Measurements from ENCODE around the gene ALPG.
"Not testable (repeated sequence)": the region's sequence is repeated elsewhere in the genome, so short reads cannot be mapped to it uniquely, and the experiment has no call there.

The ALPG gene

DNA sequence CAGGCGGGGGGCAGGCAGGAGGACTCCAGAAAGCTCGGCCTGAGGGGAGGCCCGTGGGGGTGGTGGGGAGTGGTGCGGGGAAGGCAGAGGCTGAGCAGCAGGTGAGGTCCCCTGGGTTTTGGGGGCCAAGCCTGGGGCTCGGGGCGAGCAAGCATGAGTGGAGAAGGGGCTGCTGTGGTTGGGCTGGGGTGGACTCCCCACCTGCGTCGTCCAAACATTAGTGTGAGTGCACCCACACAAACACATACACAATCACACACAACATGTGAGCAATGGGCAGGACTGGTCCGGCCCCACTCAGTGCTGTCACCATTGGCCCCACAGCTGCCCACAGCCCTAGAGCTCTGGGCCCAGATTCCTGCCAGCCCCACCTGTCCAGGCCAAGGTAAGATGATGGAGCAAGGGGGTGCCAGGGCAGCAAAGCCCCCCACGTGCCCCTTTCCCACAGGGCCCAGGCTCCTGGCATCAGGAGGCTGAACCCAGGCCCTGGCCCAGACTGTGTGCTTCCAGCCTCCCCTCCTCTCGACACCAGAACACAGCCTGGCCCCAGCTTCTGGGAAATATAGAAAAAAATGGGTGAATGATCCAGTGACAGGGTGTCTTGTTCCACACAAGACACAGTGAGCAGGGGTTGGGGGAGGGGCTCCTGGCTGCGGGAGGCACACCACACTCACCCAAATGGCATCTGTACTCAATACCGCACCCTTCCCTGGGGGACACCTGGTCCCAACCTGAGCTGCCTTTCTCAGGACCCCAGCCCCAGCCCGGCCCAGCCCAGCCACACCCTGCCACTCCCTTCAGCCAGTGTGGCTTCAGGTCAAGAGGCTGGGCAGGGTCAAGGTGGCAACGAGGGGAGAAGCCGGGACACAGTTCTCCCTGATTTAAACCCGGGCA, 28.6 kb upstream of the ALPG start:
- TF ChIP-seq, protein P1, sequence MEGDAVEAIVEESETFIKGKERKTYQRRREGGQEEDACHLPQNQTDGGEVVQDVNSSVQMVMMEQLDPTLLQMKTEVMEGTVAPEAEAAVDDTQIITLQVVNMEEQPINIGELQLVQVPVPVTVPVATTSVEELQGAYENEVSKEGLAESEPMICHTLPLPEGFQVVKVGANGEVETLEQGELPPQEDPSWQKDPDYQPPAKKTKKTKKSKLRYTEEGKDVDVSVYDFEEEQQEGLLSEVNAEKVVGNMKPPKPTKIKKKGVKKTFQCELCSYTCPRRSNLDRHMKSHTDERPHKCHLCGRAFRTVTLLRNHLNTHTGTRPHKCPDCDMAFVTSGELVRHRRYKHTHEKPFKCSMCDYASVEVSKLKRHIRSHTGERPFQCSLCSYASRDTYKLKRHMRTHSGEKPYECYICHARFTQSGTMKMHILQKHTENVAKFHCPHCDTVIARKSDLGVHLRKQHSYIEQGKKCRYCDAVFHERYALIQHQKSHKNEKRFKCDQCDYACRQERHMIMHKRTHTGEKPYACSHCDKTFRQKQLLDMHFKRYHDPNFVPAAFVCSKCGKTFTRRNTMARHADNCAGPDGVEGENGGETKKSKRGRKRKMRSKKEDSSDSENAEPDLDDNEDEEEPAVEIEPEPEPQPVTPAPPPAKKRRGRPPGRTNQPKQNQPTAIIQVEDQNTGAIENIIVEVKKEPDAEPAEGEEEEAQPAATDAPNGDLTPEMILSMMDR (IDR thresholded peaks at IDR 0.05; ENCODE audit: control extremely low read depth, extremely low read depth, low read depth, missing control alignments) = no peak
- DNase-seq (ENCODE audit: extremely low spot score) = no peak
- ChIA-PET POLR2A (no interaction called here), CTCF (interaction anchor here (1.3 kb wide), 1 partner anchor 37 kb away, joined by 3 read pairs; no protein-coding TSS in a partner anchor)

DNA sequence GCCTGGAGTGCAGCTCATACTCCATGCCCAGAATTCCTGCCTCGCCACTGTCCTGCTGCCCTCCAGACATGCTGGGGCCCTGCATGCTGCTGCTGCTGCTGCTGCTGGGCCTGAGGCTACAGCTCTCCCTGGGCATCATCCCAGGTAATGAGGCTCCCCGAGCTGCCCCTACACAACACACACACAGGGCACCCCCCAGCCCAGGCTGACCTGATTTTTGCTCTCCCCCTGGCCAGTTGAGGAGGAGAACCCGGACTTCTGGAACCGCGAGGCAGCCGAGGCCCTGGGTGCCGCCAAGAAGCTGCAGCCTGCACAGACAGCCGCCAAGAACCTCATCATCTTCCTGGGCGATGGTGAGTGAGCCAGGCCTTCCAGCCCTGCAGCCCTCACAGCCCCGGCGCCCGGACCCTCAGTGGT, 27.9 kb upstream of the ALPG start, which contains the start of gene ALPP:
TSS of gene ALPP (plus strand) at position 17 of the 417 bp plus-strand sequence. CDS start at position 69, 52 bp downstream.
- DNase-seq (ENCODE audit: extremely low spot score); CTCF ChIA-PET; POLR2A ChIA-PET: not testable (repeated sequence)

DNA sequence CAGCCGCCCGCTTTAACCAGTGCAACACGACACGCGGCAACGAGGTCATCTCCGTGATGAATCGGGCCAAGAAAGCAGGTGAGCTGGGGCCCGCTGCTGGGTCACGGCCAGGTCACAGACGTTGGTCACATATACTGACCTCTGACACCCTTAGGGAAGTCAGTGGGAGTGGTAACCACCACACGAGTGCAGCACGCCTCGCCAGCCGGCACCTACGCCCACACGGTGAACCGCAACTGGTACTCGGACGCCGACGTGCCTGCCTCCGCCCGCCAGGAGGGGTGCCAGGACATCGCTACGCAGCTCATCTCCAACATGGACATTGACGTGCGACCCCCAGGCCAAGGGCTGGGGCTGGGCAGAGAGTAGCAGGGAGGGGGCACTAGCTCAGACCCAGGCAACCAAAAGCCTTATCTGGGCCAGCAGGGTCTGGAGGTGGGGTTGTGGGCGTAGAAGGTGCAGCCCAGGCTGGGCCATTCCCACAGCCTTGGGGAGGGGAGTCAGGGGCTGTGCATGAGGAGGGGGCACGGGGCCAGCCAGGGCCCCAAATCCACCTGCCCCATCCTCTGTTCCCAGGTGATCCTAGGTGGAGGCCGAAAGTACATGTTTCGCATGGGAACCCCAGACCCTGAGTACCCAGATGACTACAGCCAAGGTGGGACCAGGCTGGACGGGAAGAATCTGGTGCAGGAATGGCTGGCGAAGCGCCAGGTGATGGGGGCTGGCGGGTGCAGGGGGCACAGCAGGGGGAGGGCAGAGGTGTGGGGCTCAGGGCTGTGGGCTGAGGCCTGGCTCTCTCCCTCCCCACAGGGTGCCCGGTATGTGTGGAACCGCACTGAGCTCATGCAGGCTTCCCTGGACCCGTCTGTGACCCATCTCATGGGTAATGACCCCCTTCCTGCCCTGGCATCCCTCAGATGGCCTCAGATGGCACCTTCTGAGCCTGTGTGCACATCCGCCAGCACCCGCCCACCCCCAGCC, 26.7 kb upstream of the ALPG start:
- DNase-seq (ENCODE audit: extremely low spot score); POLR2A ChIA-PET; CTCF ChIA-PET: not testable (repeated sequence)

DNA sequence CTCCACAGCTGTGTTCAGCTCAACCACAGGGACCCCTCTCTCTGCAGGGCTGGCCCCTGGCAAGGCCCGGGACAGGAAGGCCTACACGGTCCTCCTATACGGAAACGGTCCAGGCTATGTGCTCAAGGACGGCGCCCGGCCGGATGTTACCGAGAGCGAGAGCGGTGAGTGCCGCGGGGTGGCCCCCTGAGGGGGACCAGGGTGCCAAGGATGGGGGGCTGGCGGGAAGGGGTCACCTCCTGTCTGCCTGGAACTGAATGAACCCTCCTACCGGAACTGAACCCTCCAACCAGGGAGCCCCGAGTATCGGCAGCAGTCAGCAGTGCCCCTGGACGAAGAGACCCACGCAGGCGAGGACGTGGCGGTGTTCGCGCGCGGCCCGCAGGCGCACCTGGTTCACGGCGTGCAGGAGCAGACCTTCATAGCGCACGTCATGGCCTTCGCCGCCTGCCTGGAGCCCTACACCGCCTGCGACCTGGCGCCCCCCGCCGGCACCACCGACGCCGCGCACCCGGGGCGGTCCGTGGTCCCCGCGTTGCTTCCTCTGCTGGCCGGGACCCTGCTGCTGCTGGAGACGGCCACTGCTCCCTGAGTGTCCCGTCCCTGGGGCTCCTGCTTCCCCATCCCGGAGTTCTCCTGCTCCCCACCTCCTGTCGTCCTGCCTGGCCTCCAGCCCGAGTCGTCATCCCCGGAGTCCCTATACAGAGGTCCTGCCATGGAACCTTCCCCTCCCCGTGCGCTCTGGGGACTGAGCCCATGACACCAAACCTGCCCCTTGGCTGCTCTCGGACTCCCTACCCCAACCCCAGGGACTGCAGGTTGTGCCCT, 25.2 kb upstream of the ALPG start:
- POLR2A ChIA-PET; CTCF ChIA-PET; DNase-seq (ENCODE audit: extremely low spot score): not testable (repeated sequence)

DNA sequence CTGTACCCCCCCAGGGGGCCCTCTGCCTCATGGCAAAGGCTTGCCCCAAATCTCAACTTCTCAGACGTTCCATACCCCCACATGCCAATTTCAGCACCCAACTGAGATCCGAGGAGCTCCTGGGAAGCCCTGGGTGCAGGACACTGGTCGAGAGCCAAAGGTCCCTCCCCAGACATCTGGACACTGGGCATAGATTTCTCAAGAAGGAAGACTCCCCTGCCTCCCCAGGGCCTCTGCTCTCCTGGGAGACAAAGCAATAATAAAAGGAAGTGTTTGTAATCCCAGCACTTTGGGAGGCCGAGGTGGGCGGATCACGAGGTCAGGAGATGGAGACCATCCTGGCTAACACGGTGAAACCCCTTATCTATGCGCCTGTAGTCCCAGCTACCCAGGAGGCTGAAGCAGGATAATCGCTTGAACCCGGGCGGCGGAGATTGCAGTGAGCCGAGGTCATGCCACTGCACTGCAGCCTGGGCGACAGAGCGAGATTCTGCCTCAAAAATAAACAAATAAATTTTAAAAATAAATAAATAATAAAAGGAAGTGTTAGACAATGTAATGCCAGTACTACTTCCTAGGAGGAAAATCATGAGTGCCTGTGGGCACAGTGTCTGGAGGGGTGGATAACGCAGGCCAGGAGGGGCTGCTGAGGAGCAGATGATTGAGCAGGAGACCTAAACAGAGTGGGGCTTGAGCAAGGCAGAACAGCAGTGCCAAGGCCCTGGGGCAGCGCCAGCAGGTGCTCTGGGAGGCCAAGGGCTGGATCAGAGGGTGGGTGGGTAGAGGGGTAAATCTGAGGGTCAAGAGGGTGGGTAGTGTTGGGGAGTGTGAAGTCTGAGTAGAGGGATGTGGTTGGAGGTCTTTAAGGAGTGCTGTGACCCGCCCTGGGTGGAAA, 24.1 kb upstream of the ALPG start:
- POLR2A ChIA-PET = no interaction called here
- no peak for DNase-seq (ENCODE audit: extremely low spot score)
- TF ChIP-seq, protein P1 (IDR thresholded peaks at IDR 0.05; ENCODE audit: control extremely low read depth, extremely low read depth, low read depth, missing control alignments) = no peak
- CTCF ChIA-PET = no interaction called here

DNA sequence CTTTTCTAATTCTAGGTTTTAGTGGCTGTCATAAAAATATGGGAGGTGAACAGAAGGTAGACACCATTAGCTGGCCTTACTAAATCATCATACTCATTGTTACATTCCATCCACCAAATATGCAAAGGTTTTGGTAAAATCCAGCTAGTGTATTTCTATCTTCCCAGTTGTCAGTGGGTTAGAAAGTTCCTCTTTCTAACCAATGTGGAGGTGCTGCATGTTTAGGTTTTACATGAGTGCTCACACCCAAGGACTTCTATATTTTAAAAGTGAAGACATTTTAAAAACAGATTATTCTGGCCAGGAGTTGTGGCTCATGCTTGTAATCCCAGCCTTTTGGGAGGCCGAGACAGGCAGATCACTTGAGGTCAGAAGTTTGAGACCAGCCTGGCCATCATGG, 22.2 kb upstream of the ALPG start:
- POLR2A ChIA-PET = no interaction called here
- TF ChIP-seq, protein P1 (IDR thresholded peaks at IDR 0.05; ENCODE audit: control extremely low read depth, extremely low read depth, low read depth, missing control alignments) = no peak
- no peak for DNase-seq (ENCODE audit: extremely low spot score)
- CTCF ChIA-PET = interaction anchor here (0.9 to 1.3 kb wide), 2 partner anchors 12 to 15 kb away, joined by 3 read pairs; no protein-coding TSS in a partner anchor

DNA sequence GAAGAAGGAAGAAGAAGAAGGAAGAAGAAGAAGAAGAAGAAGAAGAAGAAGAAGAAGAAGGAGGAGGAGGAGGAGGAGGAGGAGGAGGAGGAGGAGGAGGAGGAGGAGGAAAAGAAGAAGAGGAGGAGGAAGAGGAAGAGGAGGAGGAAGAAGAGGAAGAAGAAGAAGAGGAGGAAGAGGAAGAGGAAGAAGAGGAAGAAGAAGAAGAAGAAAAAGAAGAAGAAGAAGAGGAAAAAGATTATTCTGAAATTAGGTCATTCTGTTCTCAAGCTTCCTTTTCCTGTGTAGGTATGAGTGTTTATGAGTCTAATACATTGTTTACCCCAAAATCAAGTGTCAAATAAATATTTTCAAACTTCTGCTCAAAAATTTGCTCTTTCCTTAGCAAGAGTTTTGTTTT, 21.6 kb upstream of the ALPG start:
- POLR2A ChIA-PET; DNase-seq (ENCODE audit: extremely low spot score): not testable (repeated sequence)
- CTCF ChIA-PET = interaction anchor here (0.9 kb wide), 1 partner anchor 11 kb away, joined by 3 read pairs; no protein-coding TSS in a partner anchor

Measured in GM10248 (cell line).